BJ (cell line): ENCODE data around the gene RHOU. TPM values are rescaled to one million over a fixed set of nuclear protein-coding genes. Genes with fewer than 3 reads are reported as not detected.

Source experiments
- CTCF ChIA-PET: fragments of 350-600 bp; formaldehyde crosslinking; extraction: SDS; loops from one replicate; lab custom pipeline; 2021; ENCODE audit warnings: antibody characterized with exemption, inconsistent platforms; lab: Yijun Ruan, JAX
- POLR2A ChIA-PET: fragments of 300-600 bp; sonication (Branson Sonifier 250); formaldehyde crosslinking; extraction: SDS; loops from one replicate; lab custom pipeline; 2021; ENCODE audit warnings: antibody characterized with exemption; lab: Charles Lee
- DNase-seq: peaks from one replicate; pipeline ENCODE4 v3.0.0-alpha.2; 2011; ENCODE audit warnings: low read depth
- H3K27me3 ChIP-seq: 2 replicates; pipeline ENCODE4 v1.6.0; 2011; ENCODE audit warnings: low read length; ENCODE audit not compliant: control insufficient read depth, insufficient read depth
- H3K36me3 ChIP-seq: 2 replicates; pipeline ENCODE4 v1.5.1; 2011; ENCODE audit warnings: low read length; ENCODE audit not compliant: control insufficient read depth, insufficient read depth
- H3K4me3 ChIP-seq: 2 replicates; pipeline ENCODE4 v1.5.1; 2011; ENCODE audit warnings: low read depth, mild to moderate bottlenecking, control low read depth, low read length
- polyA plus RNA-seq: library from polyadenylated mRNA; depleted of rRNA; stranded (reverse); fragments of >200 nt; gene quantifications from 2 replicates; pipeline ENCODE4 v1.2.3, GENCODE V29; 2011
- TF ChIP-seq, protein P1 (sequence below): IDR thresholded peaks from 2 replicates; pipeline ENCODE4 v1.5.1; 2011; ENCODE audit warnings: low read depth, mild to moderate bottlenecking, control low read depth, inconsistent platforms, low read length, moderate library complexity; ENCODE audit not compliant: insufficient read depth

The RHOU gene
- polyA plus RNA-seq, 1 experiment: 0.42 TPM

DNA sequence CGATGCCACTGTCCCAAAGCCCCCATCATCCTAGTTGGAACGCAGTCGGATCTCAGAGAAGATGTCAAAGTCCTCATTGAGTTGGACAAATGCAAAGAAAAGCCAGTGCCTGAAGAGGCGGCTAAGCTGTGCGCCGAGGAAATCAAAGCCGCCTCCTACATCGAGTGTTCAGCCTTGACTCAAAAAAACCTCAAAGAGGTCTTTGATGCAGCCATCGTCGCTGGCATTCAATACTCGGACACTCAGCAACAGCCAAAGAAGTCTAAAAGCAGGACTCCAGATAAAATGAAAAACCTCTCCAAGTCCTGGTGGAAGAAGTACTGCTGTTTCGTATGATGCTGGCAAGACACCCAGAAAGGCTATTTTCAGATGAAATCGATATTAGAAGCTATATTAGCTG, 8.1 kb downstream of the RHOU start:
- no peaks in the 10 kb centered on the region for H3K36me3 ChIP-seq
- no peak for DNase-seq
- no peaks in the 10 kb centered on the region for H3K27me3 ChIP-seq
- TF ChIP-seq, protein P1, sequence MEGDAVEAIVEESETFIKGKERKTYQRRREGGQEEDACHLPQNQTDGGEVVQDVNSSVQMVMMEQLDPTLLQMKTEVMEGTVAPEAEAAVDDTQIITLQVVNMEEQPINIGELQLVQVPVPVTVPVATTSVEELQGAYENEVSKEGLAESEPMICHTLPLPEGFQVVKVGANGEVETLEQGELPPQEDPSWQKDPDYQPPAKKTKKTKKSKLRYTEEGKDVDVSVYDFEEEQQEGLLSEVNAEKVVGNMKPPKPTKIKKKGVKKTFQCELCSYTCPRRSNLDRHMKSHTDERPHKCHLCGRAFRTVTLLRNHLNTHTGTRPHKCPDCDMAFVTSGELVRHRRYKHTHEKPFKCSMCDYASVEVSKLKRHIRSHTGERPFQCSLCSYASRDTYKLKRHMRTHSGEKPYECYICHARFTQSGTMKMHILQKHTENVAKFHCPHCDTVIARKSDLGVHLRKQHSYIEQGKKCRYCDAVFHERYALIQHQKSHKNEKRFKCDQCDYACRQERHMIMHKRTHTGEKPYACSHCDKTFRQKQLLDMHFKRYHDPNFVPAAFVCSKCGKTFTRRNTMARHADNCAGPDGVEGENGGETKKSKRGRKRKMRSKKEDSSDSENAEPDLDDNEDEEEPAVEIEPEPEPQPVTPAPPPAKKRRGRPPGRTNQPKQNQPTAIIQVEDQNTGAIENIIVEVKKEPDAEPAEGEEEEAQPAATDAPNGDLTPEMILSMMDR: no peak
- CTCF ChIA-PET: interaction anchor here (1.9 kb wide), 1 partner anchor 9 kb away, joined by 4 read pairs; no protein-coding TSS in a partner anchor
- POLR2A ChIA-PET: no interaction called here
- H3K4me3 ChIP-seq: no peak overlapping the region

DNA sequence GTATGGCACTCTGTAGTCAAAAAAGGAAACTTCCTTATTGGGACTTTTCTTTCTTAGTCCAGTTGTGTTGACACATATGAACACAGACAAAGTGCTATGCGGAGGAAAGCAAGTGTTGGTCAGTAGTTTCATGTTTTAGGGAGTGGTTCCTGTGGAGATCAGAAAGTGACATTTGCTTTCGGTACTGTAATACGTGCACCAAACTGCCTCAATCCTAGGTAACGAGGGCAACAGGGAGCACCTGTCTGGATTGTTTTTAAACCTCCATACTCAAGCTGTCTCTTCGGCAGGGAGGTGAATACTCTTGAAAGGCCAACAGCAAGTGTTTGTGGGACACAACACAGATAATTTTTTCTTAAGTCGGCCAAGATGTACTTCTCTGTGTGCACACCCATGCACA, 9.1 kb downstream of the RHOU start:
- CTCF ChIA-PET: interaction anchor here (1.9 kb wide), 1 partner anchor 8 kb away, joined by 4 read pairs; no protein-coding TSS in a partner anchor
- POLR2A ChIA-PET: no interaction called here
- TF ChIP-seq, protein P1: no peak

DNA sequence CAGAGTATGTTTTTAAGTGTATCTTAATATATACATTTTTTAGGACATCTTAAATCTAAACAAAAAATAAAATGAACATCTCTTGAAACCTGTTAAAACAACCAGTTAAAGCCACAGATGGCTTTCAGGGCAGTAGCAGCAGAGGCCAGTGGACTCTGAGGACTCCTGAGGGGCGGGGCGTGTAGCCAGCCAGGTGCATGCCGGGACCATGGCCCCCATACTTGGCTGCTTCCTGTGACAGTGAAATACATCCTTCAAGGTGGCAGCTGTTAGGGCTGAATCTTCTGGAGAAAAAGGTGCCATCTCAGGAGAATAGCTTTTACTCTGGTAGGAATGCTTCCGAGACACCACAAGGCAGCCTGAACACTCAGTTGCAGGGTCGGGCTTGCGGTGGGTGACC, 9.6 kb downstream of the RHOU start:
- Histone ChIP-seq H3K4me3 (no peak overlapping the region), H3K27me3 (no peaks in the 10 kb centered on the region; the same call in 1 of the 2 replicates), H3K36me3 (no peaks in the 10 kb centered on the region)
- CTCF ChIA-PET: no interaction called here
- TF ChIP-seq, protein P1: no peak
- DNase-seq: no peak
- POLR2A ChIA-PET: no interaction called here

More for the DNA sequence above, 9.1 kb downstream of the RHOU start:
- H3K27me3 ChIP-seq: no peaks in the 10 kb centered on the region
- no peaks in the 10 kb centered on the region for H3K36me3 ChIP-seq
- DNase-seq: no peak
- no peak overlapping the region for H3K4me3 ChIP-seq

DNA sequence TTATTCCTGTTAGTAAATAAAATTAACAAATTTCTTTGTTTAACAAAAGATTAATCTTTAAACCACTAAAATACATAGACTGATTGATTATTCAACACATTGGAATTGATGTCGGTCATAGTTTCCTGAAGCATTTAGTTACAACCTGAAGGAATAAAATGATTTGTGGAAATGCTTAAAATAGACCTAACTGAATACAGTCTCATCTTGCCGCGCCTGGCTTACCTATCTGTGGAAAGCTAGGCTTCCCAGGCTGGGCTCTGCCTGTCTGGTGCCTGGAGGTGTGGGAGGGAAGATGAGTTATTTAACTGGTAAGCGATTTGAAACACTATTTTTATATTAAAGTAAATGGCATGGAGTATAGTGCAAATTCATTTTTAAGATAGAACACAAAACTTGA, 10.2 kb downstream of the RHOU start:
- ChIA-PET CTCF (no interaction called here), POLR2A (no interaction called here)
- TF ChIP-seq, protein P1: no peak
- no peak for DNase-seq
- Histone ChIP-seq H3K27me3 (no peaks in the 10 kb centered on the region; the same call in 1 of the 2 replicates), H3K36me3 (no peaks in the 10 kb centered on the region), H3K4me3 (no peak overlapping the region)

DNA sequence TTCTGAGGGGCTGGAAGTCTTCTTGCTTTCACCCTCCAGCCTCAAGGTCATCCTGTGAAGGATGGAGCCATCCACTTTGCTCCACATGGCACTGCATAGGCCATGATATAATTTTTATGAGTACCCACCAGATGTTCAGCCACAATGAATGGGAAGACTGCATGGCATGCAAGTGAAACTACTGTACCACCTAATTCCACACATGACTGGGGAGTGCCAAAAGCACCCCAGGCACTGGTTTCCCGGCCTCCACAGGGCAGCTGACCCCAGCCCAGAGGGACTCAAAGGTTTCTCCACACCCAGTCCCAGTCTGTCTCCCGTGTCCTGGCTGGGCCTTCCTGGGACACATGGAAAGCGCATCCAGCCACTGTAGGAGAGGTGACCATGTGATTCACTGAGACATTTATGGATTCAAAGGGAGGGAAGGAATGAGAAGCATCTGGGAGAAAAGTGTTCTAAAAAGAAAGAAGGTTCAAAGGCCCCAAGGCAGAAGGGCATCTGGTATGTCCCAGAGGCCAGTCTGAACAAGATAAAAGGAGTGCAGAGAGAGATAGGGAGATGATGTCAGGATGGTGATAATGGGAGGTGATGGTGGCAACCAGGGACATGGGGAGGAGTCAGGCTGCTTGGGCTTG, 12.1 kb downstream of the RHOU start:
- H3K27me3 ChIP-seq: no peaks in the 10 kb centered on the region; the same call in 1 of the 2 replicates
- TF ChIP-seq, protein P1: no peak
- no peak for DNase-seq
- no peaks in the 10 kb centered on the region for H3K36me3 ChIP-seq
- POLR2A ChIA-PET: no interaction called here
- CTCF ChIA-PET: interaction anchor here (1.0 kb wide), 1 partner anchor 83 kb away, joined by 3 read pairs; no protein-coding TSS in a partner anchor
- no peak overlapping the region for H3K4me3 ChIP-seq
